ENCODE measurements around the gene CAB39L. TPM values are rescaled to one million over a fixed set of nuclear protein-coding genes. Genes with fewer than 3 reads are reported as not detected.

Gene CAB39L
- total and polyA plus RNA-seq, 12 donors: 7.1 to 33.2 (median 16.9) TPM

GRCh38 chr13:49367640-49368422, 76.0 kb downstream of the CAB39L start:
- Histone ChIP-seq H3K27me3 (no peaks in the 10 kb centered on the region), H3K27ac (peak overlapping the region in 2 of 10 donors; percentile 21 to 53), H3K4me3 (no peak overlapping the region), H3K36me3 (peaks cover 0 to 12% (median 0%) of the 10 kb centered on the region in 9 donors), H3K4me1 (peaks cover 0 to 20% (median 11%) of the 10 kb centered on the region in 9 donors), H3K9me3 (peaks cover 0 to 20% (median 12%) of the 10 kb centered on the region in 11 donors)
- WGBS, 2 donors: 57 to 61% methylated on average over 5 of the region's 5 CpGs
- DNase-seq (no peak), ATAC-seq (peak in 2 of 8 donors; percentile 24 to 57)
- intact Hi-C loops (cut with DNase I): no loop called here
- TF ChIP-seq CTCF (IDR thresholded peaks at IDR 0.05): no peak

GRCh38 chr13:49366841-49367240, 77.0 kb downstream of the CAB39L start:
- Histone ChIP-seq H3K9me3 (peaks cover 0 to 26% (median 12%) of the 10 kb centered on the region in 11 donors), H3K36me3 (peaks cover 0 to 20% (median 0%) of the 10 kb centered on the region in 9 donors), H3K4me3 (no peak overlapping the region), H3K27ac (no peak overlapping the region), H3K27me3 (no peaks in the 10 kb centered on the region), H3K4me1 (peaks cover 0 to 20% (median 11%) of the 10 kb centered on the region in 9 donors)
- DNase-seq: no peak
- ATAC-seq: no peak
- intact Hi-C loops (cut with DNase I): no loop called here
- WGBS, 2 donors: 72 to 78% methylated on average over 2 of the region's 2 CpGs
- no peak for TF ChIP-seq CTCF (IDR thresholded peaks at IDR 0.05)

- ATAC-seq: peak in 1 of 8 donors; percentile 35
- Histone ChIP-seq H3K4me3 (no peak overlapping the region), H3K27me3 (no peaks in the 10 kb centered on the region), H3K36me3 (peaks cover 0 to 50% (median 0%) of the 10 kb centered on the region in 9 donors), H3K9me3 (peaks cover 0 to 20% (median 5%) of the 10 kb centered on the region in 11 donors), H3K4me1 (peaks cover 0 to 9% (median 4%) of the 10 kb centered on the region in 9 donors), H3K27ac (no peak overlapping the region)
- 77 to 86% methylated on average over 2 of the region's 2 CpGs for WGBS, 2 donors
- DNase-seq: no peak
- no peak for TF ChIP-seq CTCF (IDR thresholded peaks at IDR 0.05)
- intact Hi-C loops (cut with DNase I): no loop called here
These were observed 86.2 kb downstream of the CAB39L start for GRCh38 chr13:49357694-49358093.

GRCh38 chr13:49356223-49356622, 87.6 kb downstream of the CAB39L start:
- intact Hi-C loops (cut with DNase I): no loop called here
- ATAC-seq (peak in 7 of 8 donors; percentile 55 to 95 (median 88)), DNase-seq (no peak)
- Histone ChIP-seq H3K4me1 (peaks cover 0 to 9% (median 4%) of the 10 kb centered on the region in 9 donors), H3K9me3 (peaks cover 0 to 14% (median 4%) of the 10 kb centered on the region in 11 donors), H3K27ac (peak overlapping the region in 7 of 10 donors; percentile 4 to 71 (median 53)), H3K27me3 (no peaks in the 10 kb centered on the region), H3K36me3 (peaks cover 0 to 43% (median 0%) of the 10 kb centered on the region in 9 donors), H3K4me3 (no peak overlapping the region)
- TF ChIP-seq CTCF (IDR thresholded peaks at IDR 0.05): no peak
